CD4-positive, alpha-beta T cell (primary cell): Measurements from ENCODE around the gene CADM2. TPM values are rescaled to one million over a fixed set of nuclear protein-coding genes. Genes with fewer than 3 reads are reported as not detected.

Experiments
- ATAC-seq: fragments of 200-7000 bp; cut with Tn5 transposase; one replicate; pipeline ENCODE4 v1.10.0; 2022; ENCODE audit warnings: mild to moderate bottlenecking; ENCODE audit not compliant: poor library complexity
- CTCF ChIA-PET: fragments of 350-600 bp; sonication (Branson Sonifier 250); formaldehyde crosslinking; loops from one replicate; lab custom pipeline; 2021; ENCODE audit warnings: antibody characterized with exemption, inconsistent platforms; lab: Charles Lee
- POLR2A ChIA-PET: fragments of 350-600 bp; sonication (Branson Sonifier 250); formaldehyde crosslinking; loops from one replicate; lab custom pipeline; 2021; ENCODE audit warnings: antibody characterized with exemption, inconsistent platforms; lab: Charles Lee
- DNase-seq, 14 experiments: peaks; one replicate each; pipeline ENCODE4 v3.0.0-alpha.2; 2013 to 2020; ENCODE audit warnings: mixed read lengths in 2 of 14
- H3K27ac ChIP-seq, 2 donors: one replicate each; pipeline versions ENCODE4 v1.5.1 to v1.7.0; 2013; ENCODE audit warnings: low read length in 2 of 2, low read depth in 1 of 2, mild to moderate bottlenecking in 1 of 2
- H3K27me3 ChIP-seq, 2 experiments: 1 replicate in 1 of 2; 2 replicates in 1 of 2; pipeline versions ENCODE4 v1.6.1 to v1.7.0; 2013; ENCODE audit warnings: low read length in 2 of 2, control low read depth in 1 of 2, mild to moderate bottlenecking in 1 of 2, moderate library complexity in 1 of 2; ENCODE audit not compliant: insufficient read depth in 2 of 2, control insufficient read depth in 1 of 2
- H3K36me3 ChIP-seq: one replicate; pipeline ENCODE4 v1.6.1; 2013; ENCODE audit warnings: low read length, control low read depth; ENCODE audit not compliant: insufficient read depth
- H3K4me1 ChIP-seq: one replicate; pipeline ENCODE4 v1.6.1; 2013; ENCODE audit warnings: low read length, control low read depth; ENCODE audit not compliant: insufficient read depth
- H3K4me3 ChIP-seq: one replicate; pipeline ENCODE4 v1.5.1; 2013; ENCODE audit warnings: mild to moderate bottlenecking, low read length, moderate library complexity
- H3K9me3 ChIP-seq, 2 experiments: 1 replicate in 1 of 2; 2 replicates in 1 of 2; pipeline versions ENCODE4 v1.6.1 to v1.7.0; 2013; ENCODE audit warnings: low read length in 2 of 2, mild to moderate bottlenecking in 2 of 2, control low read depth in 1 of 2, moderate library complexity in 1 of 2; ENCODE audit not compliant: control insufficient read depth in 1 of 2, insufficient read depth in 1 of 2
- H3K27ac Mint-ChIP-seq: one replicate; pipeline ENCODE4 v1.8.0; 2020; ENCODE audit warnings: mixed read lengths
- H3K27me3 Mint-ChIP-seq: one replicate; pipeline ENCODE4 v1.8.0; 2021; ENCODE audit warnings: mixed read lengths
- H3K36me3 Mint-ChIP-seq: one replicate; pipeline ENCODE4 v1.8.0; 2021; ENCODE audit warnings: low read depth, mixed read lengths
- H3K4me1 Mint-ChIP-seq: one replicate; pipeline ENCODE4 v1.8.0; 2021; ENCODE audit warnings: low read depth, mixed read lengths
- H3K4me3 Mint-ChIP-seq: one replicate; pipeline ENCODE4 v1.8.0; 2020; ENCODE audit warnings: mild to moderate bottlenecking, mixed read lengths
- H3K9me3 Mint-ChIP-seq: one replicate; pipeline ENCODE4 v1.8.0; 2020; ENCODE audit warnings: mixed read lengths
- intact Hi-C, 2 experiments: fragments of 100-400 bp; cut with DNase I in 1 of 2; cut with micrococcal nuclease in 1 of 2; formaldehyde crosslinking; loops; one replicate each; pipeline versions ENCODE4 v1.15.1 to v1.9.0; 2023 to 2025; cut with DNase I, micrococcal nuclease
- total RNA-seq, 174 experiments: library from RNA in 2 of 174; stranded (reverse) in 2 of 174; gene quantifications; one replicate each; pipeline ENCODE4 v1.2.3 and lab custom pipeline; 2021 to 2026
- TF ChIP-seq, protein P1 (sequence below): fragments of 200-600 bp; IDR thresholded peaks from one replicate; pipeline ENCODE4 v1.8.0; 2022; ENCODE audit warnings: antibody characterized with exemption, mild to moderate bottlenecking

The CADM2 gene
- total RNA-seq, 2 experiments from 2014 or later = 0.03 to 0.11 TPM

GRCh38 chr3:85790445-85791030 lies 831.7 kb downstream of the CADM2 start:
- no peaks in the 10 kb centered on the region for H3K4me1 Mint-ChIP-seq
- H3K27ac Mint-ChIP-seq = no peak overlapping the region
- no peak overlapping the region for H3K27ac ChIP-seq
- no peaks in the 10 kb centered on the region for H3K36me3 ChIP-seq
- POLR2A ChIA-PET = no interaction called here
- CTCF ChIA-PET = no interaction called here
- no peaks in the 10 kb centered on the region for H3K27me3 Mint-ChIP-seq
- H3K4me3 ChIP-seq = no peak overlapping the region
- H3K36me3 Mint-ChIP-seq = no peaks in the 10 kb centered on the region
- no peak overlapping the region for H3K4me3 Mint-ChIP-seq
- intact Hi-C loops = no loop called here
- ATAC-seq (no peak), DNase-seq (no peak)
- TF ChIP-seq, protein P1, sequence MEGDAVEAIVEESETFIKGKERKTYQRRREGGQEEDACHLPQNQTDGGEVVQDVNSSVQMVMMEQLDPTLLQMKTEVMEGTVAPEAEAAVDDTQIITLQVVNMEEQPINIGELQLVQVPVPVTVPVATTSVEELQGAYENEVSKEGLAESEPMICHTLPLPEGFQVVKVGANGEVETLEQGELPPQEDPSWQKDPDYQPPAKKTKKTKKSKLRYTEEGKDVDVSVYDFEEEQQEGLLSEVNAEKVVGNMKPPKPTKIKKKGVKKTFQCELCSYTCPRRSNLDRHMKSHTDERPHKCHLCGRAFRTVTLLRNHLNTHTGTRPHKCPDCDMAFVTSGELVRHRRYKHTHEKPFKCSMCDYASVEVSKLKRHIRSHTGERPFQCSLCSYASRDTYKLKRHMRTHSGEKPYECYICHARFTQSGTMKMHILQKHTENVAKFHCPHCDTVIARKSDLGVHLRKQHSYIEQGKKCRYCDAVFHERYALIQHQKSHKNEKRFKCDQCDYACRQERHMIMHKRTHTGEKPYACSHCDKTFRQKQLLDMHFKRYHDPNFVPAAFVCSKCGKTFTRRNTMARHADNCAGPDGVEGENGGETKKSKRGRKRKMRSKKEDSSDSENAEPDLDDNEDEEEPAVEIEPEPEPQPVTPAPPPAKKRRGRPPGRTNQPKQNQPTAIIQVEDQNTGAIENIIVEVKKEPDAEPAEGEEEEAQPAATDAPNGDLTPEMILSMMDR = no peak
- H3K9me3 ChIP-seq = peaks cover 0 to 12% of the 10 kb centered on the region in 2 experiments
- no peaks in the 10 kb centered on the region for H3K27me3 ChIP-seq
- H3K4me1 ChIP-seq = no peaks in the 10 kb centered on the region
- H3K9me3 Mint-ChIP-seq = peaks cover 7% of the 10 kb centered on the region

GRCh38 chr3:85796140-85796539 lies 837.4 kb downstream of the CADM2 start:
- Histone ChIP-seq H3K27ac (no peak overlapping the region), H3K9me3 (peaks cover 0 to 11% of the 10 kb centered on the region in 2 experiments), H3K4me1 (no peaks in the 10 kb centered on the region), H3K4me3 (no peak overlapping the region), H3K36me3 (no peaks in the 10 kb centered on the region), H3K27me3 (no peaks in the 10 kb centered on the region)
- Mint-ChIP-seq H3K27me3 (no peaks in the 10 kb centered on the region), H3K36me3 (no peaks in the 10 kb centered on the region), H3K4me1 (no peaks in the 10 kb centered on the region), H3K4me3 (no peak overlapping the region), H3K9me3 (peaks cover 12% of the 10 kb centered on the region), H3K27ac (no peak overlapping the region)
- no peak for DNase-seq
- no peak for ATAC-seq
- ChIA-PET POLR2A (no interaction called here), CTCF (no interaction called here)
- TF ChIP-seq, protein P1 = no peak
- intact Hi-C loops = no loop called here

GRCh38 chr3:85800676-85801075 lies 841.9 kb downstream of the CADM2 start:
- H3K27ac ChIP-seq = no peak overlapping the region
- no peaks in the 10 kb centered on the region for H3K4me1 ChIP-seq
- H3K27me3 ChIP-seq = no peaks in the 10 kb centered on the region
- ChIA-PET POLR2A (no interaction called here), CTCF (no interaction called here)
- intact Hi-C loops = no loop called here
- ATAC-seq (no peak), DNase-seq (no peak)
- peaks cover 0 to 8% of the 10 kb centered on the region in 2 experiments for H3K9me3 ChIP-seq
- no peak overlapping the region for H3K4me3 ChIP-seq
- no peak overlapping the region for H3K27ac Mint-ChIP-seq
- no peaks in the 10 kb centered on the region for H3K27me3 Mint-ChIP-seq
- no peak overlapping the region for H3K4me3 Mint-ChIP-seq
- H3K36me3 Mint-ChIP-seq = no peaks in the 10 kb centered on the region
- TF ChIP-seq, protein P1 = no peak
- no peaks in the 10 kb centered on the region for H3K36me3 ChIP-seq
- H3K4me1 Mint-ChIP-seq = no peaks in the 10 kb centered on the region
- H3K9me3 Mint-ChIP-seq = peaks cover 7% of the 10 kb centered on the region
